Gastrocnemius medialis (tissue), 4 donors: Measurements from ENCODE around the gene PKNOX2. TPM values are rescaled to one million over a fixed set of nuclear protein-coding genes. Genes with fewer than 3 reads are reported as not detected.
A peak's percentile ranks its signal among the peaks of the same experiment; 100 is the strongest.

ENCODE experiments used
- ATAC-seq, 2 donors: fragments of 150-250 bp; one replicate each; pipeline ENCODE4 v1.9.1; 2016
- DNase-seq, 2 donors: peaks; one replicate each; pipeline ENCODE4 v3.0.0-alpha.2; 2019
- H3K27ac ChIP-seq, 4 donors: fragments of 200-600 bp; sonication (generic); 1 replicate in 1 of 4; 2 replicates in 3 of 4; pipeline ENCODE4 v1.5.1; 2016 to 2018; ENCODE audit warnings: mild to moderate bottlenecking in 2 of 4, moderate library complexity in 1 of 4
- H3K27me3 ChIP-seq, 3 donors: fragments of 200-600 bp; sonication (generic) in 2 of 3; 1 replicate in 1 of 3; 2 replicates in 2 of 3; pipeline versions ENCODE4 v1.5.1 to v1.6.0; 2016 to 2019; ENCODE audit warnings: mild to moderate bottlenecking in 1 of 3, moderate library complexity in 1 of 3
- H3K36me3 ChIP-seq, 2 donors: fragments of 200-600 bp; sonication (generic) in 1 of 2; one replicate each; pipeline ENCODE4 v1.5.1; 2017 to 2018
- H3K4me1 ChIP-seq, 2 donors: fragments of 200-600 bp; sonication (generic) in 1 of 2; one replicate each; pipeline ENCODE4 v1.5.1; 2016 to 2017; ENCODE audit warnings: mild to moderate bottlenecking in 2 of 2
- H3K4me3 ChIP-seq, 4 donors: fragments of 200-600 bp; sonication (generic) in 3 of 4; 1 replicate in 1 of 4; 2 replicates in 3 of 4; pipeline ENCODE4 v1.5.1; 2016 to 2019; ENCODE audit warnings: mild to moderate bottlenecking in 2 of 4
- H3K9me3 ChIP-seq, 3 donors: fragments of 200-600 bp; sonication (generic) in 2 of 3; 1 replicate in 1 of 3; 2 replicates in 2 of 3; pipeline ENCODE4 v1.5.1; 2016 to 2019
- CTCF ChIP-seq, 5 experiments: fragments of 450-650 bp in 3 of 5; fragments of 200-600 bp in 2 of 5; sonication (generic) in 2 of 5; IDR thresholded peaks in 4 of 5; conservative IDR thresholded peaks in 1 of 5; 1 replicate in 4 of 5; 2 replicates in 1 of 5; pipeline ENCODE4 v1.5.1; 2016 to 2019; ENCODE audit warnings: antibody characterized with exemption in 5 of 5, mild to moderate bottlenecking in 3 of 5, moderate library complexity in 3 of 5
- POLR2A ChIP-seq, 2 donors: fragments of 450-650 bp; IDR thresholded peaks; one replicate each; pipeline ENCODE4 v1.6.1; 2017; ENCODE audit warnings: antibody characterized with exemption in 2 of 2, mild to moderate bottlenecking in 2 of 2, moderate library complexity in 2 of 2
- in situ Hi-C, 4 donors: fragments of 200-750 bp; cut with MboI; loops; one replicate each; pipeline versions ENCODE4 v1.15.0 to v1.8.0; 2017; ENCODE audit warnings: low sequenced_read_pairs in 4 of 4
- intact Hi-C: fragments of 100-400 bp; cut with DNase I; formaldehyde crosslinking; loops from one replicate; pipeline ENCODE4 v1.15.1; 2023; ENCODE audit warnings: low total_unique reads
- total RNA-seq, 4 donors: library from RNA; depleted of rRNA; stranded (reverse); fragments of >200 nt; gene quantifications; one replicate each; pipeline versions ENCODE4 v1.1.0 to v1.2.3, GENCODE V29; 2016

Gene PKNOX2
- total RNA-seq, 4 donors from 2014 or later: 3.7 to 11.7 (median 6.0) TPM

GRCh38 chr11:125368757-125369156, 204.2 kb downstream of the PKNOX2 start:
- DNase-seq (no peak), ATAC-seq (no peak)

GRCh38 chr11:125369808-125370207, 205.3 kb downstream of the PKNOX2 start:
- TF ChIP-seq CTCF (IDR thresholded peaks at IDR 0.05 in 4 of 5, conservative IDR thresholded peaks at IDR 0.05 in 1 of 5) (no peak), POLR2A (IDR thresholded peaks at IDR 0.05) (no peak)
- no peaks in the 10 kb centered on the region for H3K9me3 ChIP-seq
- in situ Hi-C loops: no loop called here
- no peaks in the 10 kb centered on the region for H3K27me3 ChIP-seq
- intact Hi-C loops: no loop called here
- DNase-seq (no peak), ATAC-seq (no peak)
- peaks cover 29 to 34% of the 10 kb centered on the region in 2 donors for H3K4me1 ChIP-seq
- no peaks in the 10 kb centered on the region for H3K36me3 ChIP-seq
- H3K27ac ChIP-seq: peak overlapping the region in 3 of 4 donors; percentile 29 to 41 (median 31)
- H3K4me3 ChIP-seq: no peak overlapping the region

More at GRCh38 chr11:125368757-125369156, 204.2 kb downstream of the PKNOX2 start:
- peak overlapping the region; percentile 23 to 41 (median 30) for H3K27ac ChIP-seq
- intact Hi-C loops: no loop called here
- no peaks in the 10 kb centered on the region for H3K27me3 ChIP-seq
- H3K4me1 ChIP-seq: peaks cover 19 to 24% of the 10 kb centered on the region in 2 donors
- TF ChIP-seq CTCF (IDR thresholded peaks at IDR 0.05 in 4 of 5, conservative IDR thresholded peaks at IDR 0.05 in 1 of 5) (no peak), POLR2A (IDR thresholded peaks at IDR 0.05) (no peak)
- in situ Hi-C loops: no loop called here
- H3K9me3 ChIP-seq: no peaks in the 10 kb centered on the region
- no peak overlapping the region for H3K4me3 ChIP-seq
- H3K36me3 ChIP-seq: no peaks in the 10 kb centered on the region

- TF ChIP-seq CTCF (IDR thresholded peaks at IDR 0.05 in 4 of 5, conservative IDR thresholded peaks at IDR 0.05 in 1 of 5): no peak
- TF ChIP-seq POLR2A (IDR thresholded peaks at IDR 0.05): no peak
- in situ Hi-C loops: no loop called here
- H3K9me3 ChIP-seq: no peaks in the 10 kb centered on the region
- no peak for DNase-seq
- ATAC-seq: no peak
- no peak overlapping the region for H3K4me3 ChIP-seq
- no peaks in the 10 kb centered on the region for H3K27me3 ChIP-seq
- no peak overlapping the region for H3K27ac ChIP-seq
- H3K4me1 ChIP-seq: peaks cover 39 to 44% of the 10 kb centered on the region in 2 donors
- intact Hi-C loops: no loop called here
- H3K36me3 ChIP-seq: no peaks in the 10 kb centered on the region
These were observed 206.2 kb downstream of the PKNOX2 start for GRCh38 chr11:125370561-125371389.

GRCh38 chr11:125371431-125371935, 206.9 kb downstream of the PKNOX2 start:
- DNase-seq (no peak), ATAC-seq (no peak)
- Histone ChIP-seq H3K27ac (peak overlapping the region in 1 of 4 donors; percentile 78), H3K36me3 (no peaks in the 10 kb centered on the region), H3K4me1 (peaks cover 44 to 49% of the 10 kb centered on the region in 2 donors), H3K27me3 (no peaks in the 10 kb centered on the region), H3K4me3 (no peak overlapping the region), H3K9me3 (no peaks in the 10 kb centered on the region)
- TF ChIP-seq CTCF (IDR thresholded peaks at IDR 0.05 in 4 of 5, conservative IDR thresholded peaks at IDR 0.05 in 1 of 5) (no peak), POLR2A (IDR thresholded peaks at IDR 0.05) (no peak)
- intact Hi-C loops (no loop called here), in situ Hi-C loops (no loop called here)
